Fibroblast of lung (primary cell): ENCODE measurements around the gene TEC. TPM values are rescaled to one million over a fixed set of nuclear protein-coding genes. Genes with fewer than 3 reads are reported as not detected.
A peak's percentile ranks its signal among the peaks of the same experiment; 100 is the strongest.

ENCODE experiments used
- DNase-seq, 2 donors: peaks; one replicate each; pipeline versions ENCODE4 v3.0.0 to v3.0.0-alpha.2; 2010; ENCODE audit warnings: low read depth in 2 of 2
- H2AFZ ChIP-seq: 2 replicates; pipeline ENCODE4 v1.5.1; 2012; ENCODE audit warnings: low read length, control low read depth, inconsistent platforms
- H3K27ac ChIP-seq: 2 replicates; pipeline ENCODE4 v1.5.1; 2011; ENCODE audit warnings: low read length, control low read depth; ENCODE audit not compliant: insufficient read depth
- H3K27me3 ChIP-seq: 2 replicates; pipeline ENCODE4 v1.5.1; 2011; ENCODE audit warnings: mild to moderate bottlenecking, low read length; ENCODE audit not compliant: control insufficient read depth, insufficient read depth
- H3K36me3 ChIP-seq: 2 replicates; pipeline ENCODE4 v1.5.1; 2011; ENCODE audit warnings: low read length; ENCODE audit not compliant: control insufficient read depth, insufficient read depth
- H3K4me1 ChIP-seq: 2 replicates; pipeline ENCODE4 v1.5.1; 2011; ENCODE audit warnings: low read length; ENCODE audit not compliant: control insufficient read depth, insufficient read depth; ENCODE audit errors: extremely low read depth
- H3K4me2 ChIP-seq: 2 replicates; pipeline ENCODE4 v1.5.1; 2011; ENCODE audit warnings: low read length, control low read depth; ENCODE audit not compliant: insufficient read depth; ENCODE audit errors: extremely low read depth
- H3K4me3 ChIP-seq, 4 experiments: fragments of 200-600 bp in 1 of 4; sonication (generic) in 1 of 4; replicated peaks in 1 of 4; 2 replicates each; pipeline ENCODE4 v1.5.1; 2011 to 2016; ENCODE audit warnings: low read length in 4 of 4, low read depth in 3 of 4, mild to moderate bottlenecking in 3 of 4, control low read depth in 2 of 4, inconsistent platforms in 1 of 4, mixed read lengths in 1 of 4; ENCODE audit not compliant: insufficient read depth in 1 of 4; ENCODE audit errors: control extremely low read depth in 1 of 4
- H3K79me2 ChIP-seq: 2 replicates; pipeline ENCODE4 v1.5.1; 2012; ENCODE audit warnings: mild to moderate bottlenecking, low read length, inconsistent platforms; ENCODE audit not compliant: control insufficient read depth, insufficient read depth
- H3K9ac ChIP-seq: 2 replicates; pipeline ENCODE4 v1.5.1; 2011; ENCODE audit warnings: mild to moderate bottlenecking, low read length, control low read depth; ENCODE audit not compliant: insufficient read depth
- H3K9me3 ChIP-seq: 2 replicates; pipeline ENCODE4 v1.5.1; 2012; ENCODE audit warnings: low read depth, low read length; ENCODE audit not compliant: control insufficient read depth, insufficient read depth
- H4K20me1 ChIP-seq: 2 replicates; pipeline ENCODE4 v1.5.1; 2011; ENCODE audit warnings: low read length; ENCODE audit not compliant: control insufficient read depth, insufficient read depth; ENCODE audit errors: extremely low read depth
- CTCF ChIP-seq, 2 donors: IDR thresholded peaks in 1 of 2; conservative IDR thresholded peaks in 1 of 2; 1 replicate in 1 of 2; 2 replicates in 1 of 2; pipeline ENCODE4 v1.5.1; 2011 to 2012; ENCODE audit warnings: low read length in 2 of 2, control low read depth in 1 of 2, inconsistent platforms in 1 of 2, low read depth in 1 of 2, mild to moderate bottlenecking in 1 of 2
- EZH2 ChIP-seq: IDR thresholded peaks from 2 replicates; pipeline ENCODE4 v1.5.1; 2012; ENCODE audit warnings: low read length, control low read depth, mild to moderate bottlenecking; ENCODE audit errors: missing control alignments
- polyA plus RNA-seq, 2 donors: library from polyadenylated mRNA; depleted of rRNA in 1 of 2; stranded (reverse) in 1 of 2; unstranded in 1 of 2; fragments of >200 nt; gene quantifications; 2 replicates each; pipeline ENCODE4 v1.2.1, GENCODE V29; 2011 to 2012; ENCODE audit warnings: missing spikeins in 1 of 2
- total RNA-seq: library from RNA; depleted of rRNA; stranded (reverse); fragments of >200 nt; gene quantifications from 2 replicates; pipeline ENCODE4 v1.2.1, GENCODE V29; 2014

Gene TEC
- total and polyA plus RNA-seq, 2 donors (not counting 1 experiment from before 2014, with no cell fraction given), result 0.79 to 5.3 TPM

- Histone ChIP-seq H2AFZ (no peak overlapping the region), H3K9me3 (no peaks in the 10 kb centered on the region), H3K27ac (no peak overlapping the region), H3K27me3 (no peaks in the 10 kb centered on the region), H3K9ac (no peak overlapping the region), H3K79me2 (no peaks in the 10 kb centered on the region), H4K20me1 (no peaks in the 10 kb centered on the region), H3K4me1 (no peaks in the 10 kb centered on the region), H3K4me3 (no peak overlapping the region), H3K4me2 (no peak overlapping the region), H3K36me3 (no peaks in the 10 kb centered on the region)
- no peak for TF ChIP-seq CTCF (conservative IDR thresholded peaks at IDR 0.05 in 1 of 2, IDR thresholded peaks at IDR 0.05 in 1 of 2; ENCODE audit: low read depth in 1 of 2, low read length in 2 of 2)
- DNase-seq, result peak; percentile 29 to 42
Measured at GRCh38 chr4:48184882-48185281, 84.8 kb downstream of the TEC start.

GRCh38 chr4:48180234-48180633 is 89.4 kb downstream of the TEC start:
- TF ChIP-seq EZH2 (no peak), CTCF (conservative IDR thresholded peaks at IDR 0.05 in 1 of 2, IDR thresholded peaks at IDR 0.05 in 1 of 2; ENCODE audit: low read depth in 1 of 2, low read length in 2 of 2) (no peak)
- H3K79me2 ChIP-seq, result no peaks in the 10 kb centered on the region
- no peak overlapping the region for H3K9ac ChIP-seq
- H3K27me3 ChIP-seq, result no peaks in the 10 kb centered on the region
- H3K4me1 ChIP-seq, result no peaks in the 10 kb centered on the region
- no peaks in the 10 kb centered on the region for H4K20me1 ChIP-seq
- no peak overlapping the region for H3K4me3 ChIP-seq
- peak; percentile 28 to 32 for DNase-seq
- no peak overlapping the region for H3K27ac ChIP-seq
- H3K9me3 ChIP-seq, result no peaks in the 10 kb centered on the region
- H2AFZ ChIP-seq, result no peak overlapping the region
- H3K36me3 ChIP-seq, result no peaks in the 10 kb centered on the region
- no peak overlapping the region for H3K4me2 ChIP-seq

GRCh38 chr4:48178931-48179330 is 90.7 kb downstream of the TEC start:
- no peaks in the 10 kb centered on the region for H3K4me1 ChIP-seq
- no peak overlapping the region for H2AFZ ChIP-seq
- H3K4me2 ChIP-seq, result no peak overlapping the region
- H4K20me1 ChIP-seq, result no peaks in the 10 kb centered on the region
- no peak overlapping the region for H3K9ac ChIP-seq
- H3K36me3 ChIP-seq, result no peaks in the 10 kb centered on the region
- H3K9me3 ChIP-seq, result no peaks in the 10 kb centered on the region
- TF ChIP-seq EZH2 (no peak), CTCF (conservative IDR thresholded peaks at IDR 0.05 in 1 of 2, IDR thresholded peaks at IDR 0.05 in 1 of 2; ENCODE audit: low read depth in 1 of 2, low read length in 2 of 2) (no peak)
- H3K27ac ChIP-seq, result no peak overlapping the region
- DNase-seq, result no peak
- no peaks in the 10 kb centered on the region for H3K27me3 ChIP-seq
- no peaks in the 10 kb centered on the region for H3K79me2 ChIP-seq
- H3K4me3 ChIP-seq, result no peak overlapping the region
